Colonic mucosa (tissue), 4 donors: ENCODE data around the gene KRT38. TPM values are rescaled to one million over a fixed set of nuclear protein-coding genes. Genes with fewer than 3 reads are reported as not detected.

Source experiments
- DNase-seq: peaks from one replicate; pipeline ENCODE4 v3.0.0-alpha.2; 2020
- H3K27ac ChIP-seq: fragments of 200-600 bp; one replicate; pipeline ENCODE4 v1.8.0; 2021
- H3K27me3 ChIP-seq: fragments of 200-600 bp; one replicate; pipeline ENCODE4 v1.8.0; 2021
- H3K36me3 ChIP-seq: fragments of 200-600 bp; one replicate; pipeline ENCODE4 v1.8.0; 2021
- H3K4me1 ChIP-seq: fragments of 200-600 bp; one replicate; pipeline ENCODE4 v1.8.0; 2021; ENCODE audit warnings: mild to moderate bottlenecking
- H3K4me3 ChIP-seq: fragments of 200-600 bp; one replicate; pipeline ENCODE4 v1.8.0; 2021
- H3K9ac ChIP-seq, 2 donors: one replicate each; pipeline ENCODE4 v1.7.0; 2013; ENCODE audit warnings: control low read depth in 2 of 2, low read depth in 2 of 2, low read length in 2 of 2
- H3K9me3 ChIP-seq: fragments of 200-600 bp; one replicate; pipeline ENCODE4 v1.8.0; 2021
- intact Hi-C: fragments of 100-400 bp; cut with DNase I; formaldehyde crosslinking; loops from one replicate; pipeline ENCODE4 v1.14.1; 2022
- total RNA-seq, 2 donors: library from RNA; stranded (reverse); fragmentation: NEBNext Ultra II Directional in 1 of 2; extraction: Animal tissue kit (Norgen Biotek cat#: 25700) in 1 of 2; gene quantifications; one replicate each; pipeline ENCODE4 v1.2.1, GENCODE V29; 2021
- TF ChIP-seq, protein P1 (sequence below): fragments of 200-600 bp; IDR thresholded peaks from one replicate; pipeline ENCODE4 v1.8.0; 2022; ENCODE audit warnings: antibody characterized with exemption, mild to moderate bottlenecking
- donor health status: healthy.
- donor health status: DM: no; HTN: no; CAD: no.
- donor health status: DM: no; HTN: no; CAD: no.

Gene KRT38
- total RNA-seq, 2 donors from 2014 or later, result not detected

DNA sequence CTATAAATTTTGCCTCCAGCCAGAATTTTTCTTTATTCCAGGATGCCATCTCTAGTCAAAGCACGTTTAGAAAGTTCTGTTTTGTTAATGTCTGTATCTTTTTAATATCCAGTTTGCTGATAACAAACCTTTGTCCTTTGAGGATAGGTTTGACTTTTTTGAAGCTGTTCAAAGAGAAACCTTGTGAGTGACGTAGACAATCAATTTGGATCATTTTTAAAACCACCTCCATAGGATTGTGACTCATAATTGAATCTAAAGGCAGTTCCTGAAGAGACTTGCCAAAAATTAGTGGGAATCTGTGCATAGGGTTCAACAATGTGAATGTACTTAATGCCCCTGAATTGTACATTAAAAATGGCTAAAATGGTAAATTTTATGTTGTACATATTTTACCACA lies 49.2 kb downstream of the KRT38 start:
- Histone ChIP-seq H3K36me3 (no peaks in the 10 kb centered on the region), H3K4me1 (no peaks in the 10 kb centered on the region), H3K27ac (no peak overlapping the region), H3K27me3 (no peaks in the 10 kb centered on the region), H3K9ac (no peak overlapping the region), H3K9me3 (no peaks in the 10 kb centered on the region), H3K4me3 (no peak overlapping the region)
- TF ChIP-seq, protein P1, sequence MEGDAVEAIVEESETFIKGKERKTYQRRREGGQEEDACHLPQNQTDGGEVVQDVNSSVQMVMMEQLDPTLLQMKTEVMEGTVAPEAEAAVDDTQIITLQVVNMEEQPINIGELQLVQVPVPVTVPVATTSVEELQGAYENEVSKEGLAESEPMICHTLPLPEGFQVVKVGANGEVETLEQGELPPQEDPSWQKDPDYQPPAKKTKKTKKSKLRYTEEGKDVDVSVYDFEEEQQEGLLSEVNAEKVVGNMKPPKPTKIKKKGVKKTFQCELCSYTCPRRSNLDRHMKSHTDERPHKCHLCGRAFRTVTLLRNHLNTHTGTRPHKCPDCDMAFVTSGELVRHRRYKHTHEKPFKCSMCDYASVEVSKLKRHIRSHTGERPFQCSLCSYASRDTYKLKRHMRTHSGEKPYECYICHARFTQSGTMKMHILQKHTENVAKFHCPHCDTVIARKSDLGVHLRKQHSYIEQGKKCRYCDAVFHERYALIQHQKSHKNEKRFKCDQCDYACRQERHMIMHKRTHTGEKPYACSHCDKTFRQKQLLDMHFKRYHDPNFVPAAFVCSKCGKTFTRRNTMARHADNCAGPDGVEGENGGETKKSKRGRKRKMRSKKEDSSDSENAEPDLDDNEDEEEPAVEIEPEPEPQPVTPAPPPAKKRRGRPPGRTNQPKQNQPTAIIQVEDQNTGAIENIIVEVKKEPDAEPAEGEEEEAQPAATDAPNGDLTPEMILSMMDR, result no peak
- intact Hi-C loops, result no loop called here
- DNase-seq, result no peak

- Histone ChIP-seq H3K36me3 (no peaks in the 10 kb centered on the region), H3K27ac (no peak overlapping the region), H3K9me3 (no peaks in the 10 kb centered on the region), H3K9ac (no peak overlapping the region), H3K27me3 (no peaks in the 10 kb centered on the region), H3K4me1 (no peaks in the 10 kb centered on the region), H3K4me3 (no peak overlapping the region)
- DNase-seq, result no peak
- intact Hi-C loops, result no loop called here
- TF ChIP-seq, protein P1, result no peak
Measured at GRCh38 chr17:41390411-41390938, 50.3 kb downstream of the KRT38 start.

DNA sequence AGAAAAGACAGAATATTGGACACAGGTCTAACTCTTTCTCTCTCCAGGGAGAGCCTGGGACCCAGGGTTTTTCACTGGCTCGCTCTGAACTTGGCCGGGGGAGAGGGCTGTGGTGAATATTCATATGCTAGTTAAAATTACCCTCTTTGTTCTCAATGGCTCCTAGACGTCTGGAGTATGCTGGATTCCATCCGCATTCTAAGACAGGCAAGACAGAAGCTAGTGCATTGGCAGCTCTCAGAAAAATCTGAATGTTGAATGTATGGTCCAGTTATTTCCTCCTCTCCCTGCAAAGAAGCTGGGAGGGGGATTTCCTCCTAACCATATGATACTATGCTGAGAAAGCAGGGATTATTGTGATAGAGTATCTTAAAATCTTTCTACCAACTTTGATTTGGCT lies 53.1 kb downstream of the KRT38 start:
- TF ChIP-seq, protein P1, result no peak
- intact Hi-C loops, result no loop called here
- DNase-seq, result no peak
- Histone ChIP-seq H3K9me3 (no peaks in the 10 kb centered on the region), H3K4me3 (no peak overlapping the region), H3K36me3 (no peaks in the 10 kb centered on the region), H3K27me3 (no peaks in the 10 kb centered on the region), H3K27ac (no peak overlapping the region), H3K9ac (no peak overlapping the region), H3K4me1 (no peaks in the 10 kb centered on the region)

GRCh38 chr17:41386227-41386626 lies 54.6 kb downstream of the KRT38 start:
- DNase-seq, result no peak
- Histone ChIP-seq H3K4me1 (no peaks in the 10 kb centered on the region), H3K36me3 (no peaks in the 10 kb centered on the region), H3K27me3 (no peaks in the 10 kb centered on the region), H3K27ac (no peak overlapping the region), H3K9ac (no peak overlapping the region), H3K9me3 (no peaks in the 10 kb centered on the region), H3K4me3 (no peak overlapping the region)
- TF ChIP-seq, protein P1, result no peak
- intact Hi-C loops, result no loop called here

Other genes with a start within 250 kb of the KRT38 start
- not detected for gene KRTAP9-2, start 214.3 kb downstream of the KRT38 start, total RNA-seq
- gene KRTAP9-3, start 208.5 kb downstream of the KRT38 start, total RNA-seq, result not detected
- not detected for gene KRTAP9-8, start 203.0 kb downstream of the KRT38 start, total RNA-seq
- not detected for gene KRTAP9-4, start 191.3 kb downstream of the KRT38 start, total RNA-seq
- gene KRTAP9-9, start 185.6 kb downstream of the KRT38 start, total RNA-seq, result not detected
- gene KRTAP9-6, start 175.6 kb downstream of the KRT38 start, total RNA-seq, result not detected
- not detected for gene KRTAP9-7, start 165.3 kb downstream of the KRT38 start, total RNA-seq
- gene KRTAP29-1, start 138.1 kb downstream of the KRT38 start, total RNA-seq, result not detected
- gene KRTAP16-1, start 131.7 kb downstream of the KRT38 start, total RNA-seq, result not detected
- not detected for gene KRTAP17-1, start 125.3 kb downstream of the KRT38 start, total RNA-seq
- gene KRT33A, start 90.2 kb downstream of the KRT38 start, total RNA-seq, result not detected
- gene KRT33B, start 71.2 kb downstream of the KRT38 start, total RNA-seq, result not detected
- gene KRT34, start 58.7 kb downstream of the KRT38 start, total RNA-seq, result not detected
- gene KRT31, start 43.4 kb downstream of the KRT38 start, total RNA-seq, result not detected
- not detected for gene KRT37, start 16.4 kb downstream of the KRT38 start, total RNA-seq
- not detected for gene KRT32, start 26.4 kb upstream of the KRT38 start, total RNA-seq
- gene KRT35, start 40.2 kb upstream of the KRT38 start, total RNA-seq, result not detected
- not detected for gene KRT36, start 48.9 kb upstream of the KRT38 start, total RNA-seq
- under 1 TPM in 1 of 2 donors, not detected in 1; 0.25 TPM for gene KRT13, start 64.6 kb upstream of the KRT38 start, total RNA-seq
- gene KRT15, start 77.9 kb upstream of the KRT38 start, total RNA-seq, result 10 to 100 TPM in 1 of 2 donors, 1 to 10 TPM in 1; 5.8 to 20.0 TPM
- 1,000 to 10,000 TPM; 2,159 to 2,203 TPM for gene KRT19, start 87.3 kb upstream of the KRT38 start, total RNA-seq
- not detected for gene KRT9, start 131.1 kb upstream of the KRT38 start, total RNA-seq
- gene KRT14, start 145.9 kb upstream of the KRT38 start, total RNA-seq, result not detected
- not detected for gene KRT16, start 171.8 kb upstream of the KRT38 start, total RNA-seq
- gene KRT17, start 183.6 kb upstream of the KRT38 start, total RNA-seq, result 1 to 10 TPM in 1 of 2 donors, not detected in 1; 1.2 TPM
- gene EIF1, start 247.9 kb upstream of the KRT38 start, total RNA-seq, result 100 to 1,000 TPM; 574 to 740 TPM